ENCODE results near the gene PLCXD3.

Gene PLCXD3

GRCh38 chr5:41364346-41364745 lies 146.1 kb downstream of the PLCXD3 start:
- no peak for DNase-seq (ENCODE audit: low read depth, low spot score)
- no CpG with 5 or more reads among the region's 1 CpG for WGBS (ENCODE audit: insufficient coverage, insufficient read length)
- H3K36me3 ChIP-seq (ENCODE audit: control insufficient read depth, insufficient read depth, low read length) = no peaks in the 10 kb centered on the region
- no peak overlapping the region for H3K27ac ChIP-seq (ENCODE audit: low read length)
- H3K4me1 ChIP-seq (ENCODE audit: control insufficient read depth, insufficient read depth, low read length) = no peaks in the 10 kb centered on the region
- no peaks in the 10 kb centered on the region for H3K27me3 ChIP-seq (ENCODE audit: control insufficient read depth, insufficient read depth, low read length)
- H3K9me3 ChIP-seq (ENCODE audit: control insufficient read depth, insufficient read depth, low read length) = no peaks in the 10 kb centered on the region
- no peak overlapping the region for H3K4me3 ChIP-seq (ENCODE audit: low read length)

GRCh38 chr5:41363343-41363986 lies 146.9 kb downstream of the PLCXD3 start:
- no peaks in the 10 kb centered on the region for H3K36me3 ChIP-seq (ENCODE audit: control insufficient read depth, insufficient read depth, low read length)
- WGBS (ENCODE audit: insufficient coverage, insufficient read length) = no CpG with 5 or more reads among the region's 1 CpG
- no peaks in the 10 kb centered on the region for H3K9me3 ChIP-seq (ENCODE audit: control insufficient read depth, insufficient read depth, low read length)
- DNase-seq (ENCODE audit: low read depth, low spot score) = no peak
- no peak overlapping the region for H3K4me3 ChIP-seq (ENCODE audit: low read length)
- H3K4me1 ChIP-seq (ENCODE audit: control insufficient read depth, insufficient read depth, low read length) = no peaks in the 10 kb centered on the region
- no peaks in the 10 kb centered on the region for H3K27me3 ChIP-seq (ENCODE audit: control insufficient read depth, insufficient read depth, low read length)
- H3K27ac ChIP-seq (ENCODE audit: low read length) = no peak overlapping the region

GRCh38 chr5:41356786-41357185 lies 153.6 kb downstream of the PLCXD3 start:
- Histone ChIP-seq H3K4me3 (ENCODE audit: low read length) (no peak overlapping the region), H3K27ac (ENCODE audit: low read length) (no peak overlapping the region), H3K9me3 (ENCODE audit: control insufficient read depth, insufficient read depth, low read length) (no peaks in the 10 kb centered on the region), H3K4me1 (ENCODE audit: control insufficient read depth, insufficient read depth, low read length) (no peaks in the 10 kb centered on the region), H3K36me3 (ENCODE audit: control insufficient read depth, insufficient read depth, low read length) (no peaks in the 10 kb centered on the region), H3K27me3 (ENCODE audit: control insufficient read depth, insufficient read depth, low read length) (no peaks in the 10 kb centered on the region)
- DNase-seq (ENCODE audit: low read depth, low spot score) = no peak
- WGBS (ENCODE audit: insufficient coverage, insufficient read length) = no CpG with 5 or more reads among the region's 2 CpGs

GRCh38 chr5:41349846-41350245 lies 160.6 kb downstream of the PLCXD3 start:
- Histone ChIP-seq H3K27me3 (ENCODE audit: control insufficient read depth, insufficient read depth, low read length) (no peaks in the 10 kb centered on the region), H3K27ac (ENCODE audit: low read length) (no peak overlapping the region), H3K9me3 (ENCODE audit: control insufficient read depth, insufficient read depth, low read length) (no peaks in the 10 kb centered on the region), H3K4me1 (ENCODE audit: control insufficient read depth, insufficient read depth, low read length) (no peaks in the 10 kb centered on the region), H3K4me3 (ENCODE audit: low read length) (no peak overlapping the region), H3K36me3 (ENCODE audit: control insufficient read depth, insufficient read depth, low read length) (no peaks in the 10 kb centered on the region)
- no peak for DNase-seq (ENCODE audit: low read depth, low spot score)
- no CpG with 5 or more reads among the region's 4 CpGs for WGBS (ENCODE audit: insufficient coverage, insufficient read length)

GRCh38 chr5:41347569-41347968 lies 162.8 kb downstream of the PLCXD3 start:
- Histone ChIP-seq H3K27ac (ENCODE audit: low read length) (no peak overlapping the region), H3K27me3 (ENCODE audit: control insufficient read depth, insufficient read depth, low read length) (no peaks in the 10 kb centered on the region), H3K4me3 (ENCODE audit: low read length) (no peak overlapping the region), H3K36me3 (ENCODE audit: control insufficient read depth, insufficient read depth, low read length) (no peaks in the 10 kb centered on the region), H3K9me3 (ENCODE audit: control insufficient read depth, insufficient read depth, low read length) (no peaks in the 10 kb centered on the region), H3K4me1 (ENCODE audit: control insufficient read depth, insufficient read depth, low read length) (no peaks in the 10 kb centered on the region)
- no CpG with 5 or more reads among the region's 1 CpG for WGBS (ENCODE audit: insufficient coverage, insufficient read length)
- DNase-seq (ENCODE audit: low read depth, low spot score) = no peak

- H3K27ac ChIP-seq (ENCODE audit: low read length) = no peak overlapping the region
- WGBS (ENCODE audit: insufficient coverage, insufficient read length) = no CpG with 5 or more reads among the region's 5 CpGs
- H3K4me1 ChIP-seq (ENCODE audit: control insufficient read depth, insufficient read depth, low read length) = no peaks in the 10 kb centered on the region
- no peak overlapping the region for H3K4me3 ChIP-seq (ENCODE audit: low read length)
- H3K9me3 ChIP-seq (ENCODE audit: control insufficient read depth, insufficient read depth, low read length) = no peaks in the 10 kb centered on the region
- DNase-seq (ENCODE audit: low read depth, low spot score) = no peak
- H3K36me3 ChIP-seq (ENCODE audit: control insufficient read depth, insufficient read depth, low read length) = no peaks in the 10 kb centered on the region
- H3K27me3 ChIP-seq (ENCODE audit: control insufficient read depth, insufficient read depth, low read length) = no peaks in the 10 kb centered on the region
These were observed 163.8 kb downstream of the PLCXD3 start for GRCh38 chr5:41346609-41347008.

- no peak overlapping the region for H3K4me3 ChIP-seq (ENCODE audit: low read length)
- H3K4me1 ChIP-seq (ENCODE audit: control insufficient read depth, insufficient read depth, low read length) = no peaks in the 10 kb centered on the region
- H3K27ac ChIP-seq (ENCODE audit: low read length) = no peak overlapping the region
- no peaks in the 10 kb centered on the region for H3K9me3 ChIP-seq (ENCODE audit: control insufficient read depth, insufficient read depth, low read length)
- no peak for DNase-seq (ENCODE audit: low read depth, low spot score)
- H3K27me3 ChIP-seq (ENCODE audit: control insufficient read depth, insufficient read depth, low read length) = no peaks in the 10 kb centered on the region
- WGBS (ENCODE audit: insufficient coverage, insufficient read length) = no CpG with 5 or more reads among the region's 1 CpG
- no peaks in the 10 kb centered on the region for H3K36me3 ChIP-seq (ENCODE audit: control insufficient read depth, insufficient read depth, low read length)
These were observed 165.1 kb downstream of the PLCXD3 start for GRCh38 chr5:41345295-41345694.

GRCh38 chr5:41339339-41339738 lies 171.1 kb downstream of the PLCXD3 start:
- Histone ChIP-seq H3K4me3 (ENCODE audit: low read length) (no peak overlapping the region), H3K27me3 (ENCODE audit: control insufficient read depth, insufficient read depth, low read length) (no peaks in the 10 kb centered on the region), H3K36me3 (ENCODE audit: control insufficient read depth, insufficient read depth, low read length) (no peaks in the 10 kb centered on the region), H3K4me1 (ENCODE audit: control insufficient read depth, insufficient read depth, low read length) (no peaks in the 10 kb centered on the region), H3K9me3 (ENCODE audit: control insufficient read depth, insufficient read depth, low read length) (no peaks in the 10 kb centered on the region), H3K27ac (ENCODE audit: low read length) (no peak overlapping the region)
- WGBS (ENCODE audit: insufficient coverage, insufficient read length) = no CpG with 5 or more reads among the region's 1 CpG
- DNase-seq (ENCODE audit: low read depth, low spot score) = no peak

- Histone ChIP-seq H3K4me3 (ENCODE audit: low read length) (no peak overlapping the region), H3K4me1 (ENCODE audit: control insufficient read depth, insufficient read depth, low read length) (no peaks in the 10 kb centered on the region), H3K27me3 (ENCODE audit: control insufficient read depth, insufficient read depth, low read length) (no peaks in the 10 kb centered on the region), H3K9me3 (ENCODE audit: control insufficient read depth, insufficient read depth, low read length) (no peaks in the 10 kb centered on the region), H3K36me3 (ENCODE audit: control insufficient read depth, insufficient read depth, low read length) (no peaks in the 10 kb centered on the region), H3K27ac (ENCODE audit: low read length) (no peak overlapping the region)
- no CpG with 5 or more reads among the region's 2 CpGs for WGBS (ENCODE audit: insufficient coverage, insufficient read length)
- no peak for DNase-seq (ENCODE audit: low read depth, low spot score)
These were observed 172.2 kb downstream of the PLCXD3 start for GRCh38 chr5:41338136-41338675.

- no peaks in the 10 kb centered on the region for H3K36me3 ChIP-seq (ENCODE audit: control insufficient read depth, insufficient read depth, low read length)
- no peaks in the 10 kb centered on the region for H3K4me1 ChIP-seq (ENCODE audit: control insufficient read depth, insufficient read depth, low read length)
- no peaks in the 10 kb centered on the region for H3K9me3 ChIP-seq (ENCODE audit: control insufficient read depth, insufficient read depth, low read length)
- no peak overlapping the region for H3K27ac ChIP-seq (ENCODE audit: low read length)
- no peaks in the 10 kb centered on the region for H3K27me3 ChIP-seq (ENCODE audit: control insufficient read depth, insufficient read depth, low read length)
- H3K4me3 ChIP-seq (ENCODE audit: low read length) = no peak overlapping the region
- DNase-seq (ENCODE audit: low read depth, low spot score) = no peak
These were observed 172.7 kb downstream of the PLCXD3 start for GRCh38 chr5:41337724-41338123.

GRCh38 chr5:41337216-41337615 lies 173.2 kb downstream of the PLCXD3 start:
- no peak overlapping the region for H3K4me3 ChIP-seq (ENCODE audit: low read length)
- no peaks in the 10 kb centered on the region for H3K9me3 ChIP-seq (ENCODE audit: control insufficient read depth, insufficient read depth, low read length)
- H3K27ac ChIP-seq (ENCODE audit: low read length) = no peak overlapping the region
- H3K27me3 ChIP-seq (ENCODE audit: control insufficient read depth, insufficient read depth, low read length) = no peaks in the 10 kb centered on the region
- no peak for DNase-seq (ENCODE audit: low read depth, low spot score)
- H3K36me3 ChIP-seq (ENCODE audit: control insufficient read depth, insufficient read depth, low read length) = no peaks in the 10 kb centered on the region
- no peaks in the 10 kb centered on the region for H3K4me1 ChIP-seq (ENCODE audit: control insufficient read depth, insufficient read depth, low read length)

All from iPS DF 6.9 (cell line).